Trophoblast cell (in vitro differentiated cells and primary cell): Measurements from ENCODE around the gene NCOR2.

ENCODE experiments used
- DNase-seq, 2 donors: peaks; one replicate each; pipeline ENCODE4 v3.0.0-alpha.2; 2016
- H2AFZ ChIP-seq: 2 replicates; pipeline ENCODE4 v1.6.1; 2013; ENCODE audit warnings: low read length, moderate library complexity, mild to moderate bottlenecking; ENCODE audit not compliant: insufficient read depth, poor library complexity
- H2AK5ac ChIP-seq: 2 replicates; pipeline ENCODE4 v1.6.1; 2013; ENCODE audit warnings: mild to moderate bottlenecking, low read length
- H2BK120ac ChIP-seq: 2 replicates; pipeline ENCODE4 v1.6.1; 2013; ENCODE audit warnings: low read length, mild to moderate bottlenecking, moderate library complexity; ENCODE audit not compliant: insufficient read depth, poor library complexity
- H2BK12ac ChIP-seq: 2 replicates; pipeline ENCODE4 v1.6.1; 2013; ENCODE audit warnings: mild to moderate bottlenecking, low read length, moderate library complexity
- H2BK5ac ChIP-seq: 2 replicates; pipeline ENCODE4 v1.6.1; 2013; ENCODE audit warnings: low read length, low read depth, moderate library complexity, mild to moderate bottlenecking; ENCODE audit not compliant: poor library complexity
- H3K14ac ChIP-seq: 2 replicates; pipeline ENCODE4 v1.6.1; 2013; ENCODE audit warnings: mild to moderate bottlenecking, low read length
- H3K18ac ChIP-seq: 2 replicates; pipeline ENCODE4 v1.6.1; 2013; ENCODE audit warnings: mild to moderate bottlenecking, low read length
- H3K23ac ChIP-seq: 2 replicates; pipeline ENCODE4 v1.6.1; 2013; ENCODE audit warnings: low read length
- H3K27ac ChIP-seq: 2 replicates; pipeline ENCODE4 v1.5.1; 2013; ENCODE audit warnings: low read depth, mild to moderate bottlenecking, inconsistent platforms, low read length, moderate library complexity
- H3K27me3 ChIP-seq: 2 replicates; pipeline ENCODE4 v1.6.1; 2013; ENCODE audit warnings: inconsistent platforms, mild to moderate bottlenecking, low read length, moderate library complexity; ENCODE audit not compliant: insufficient read depth
- H3K36me3 ChIP-seq, 2 experiments: 1 replicate in 1 of 2; 2 replicates in 1 of 2; pipeline ENCODE4 v1.6.1; 2013; ENCODE audit warnings: low read length in 2 of 2, mild to moderate bottlenecking in 2 of 2, moderate library complexity in 1 of 2; ENCODE audit not compliant: insufficient read depth in 2 of 2, control insufficient read depth in 1 of 2
- H3K4ac ChIP-seq: 2 replicates; pipeline ENCODE4 v1.6.1; 2013; ENCODE audit warnings: low read depth, mild to moderate bottlenecking, low read length, moderate library complexity
- H3K4me1 ChIP-seq, 2 experiments: 1 replicate in 1 of 2; 2 replicates in 1 of 2; pipeline ENCODE4 v1.6.1; 2013; ENCODE audit warnings: low read length in 2 of 2, mild to moderate bottlenecking in 2 of 2, moderate library complexity in 1 of 2; ENCODE audit not compliant: insufficient read depth in 2 of 2, control insufficient read depth in 1 of 2
- H3K4me2 ChIP-seq: 2 replicates; pipeline ENCODE4 v1.6.1; 2013; ENCODE audit warnings: inconsistent platforms, mild to moderate bottlenecking, low read length, moderate library complexity
- H3K4me3 ChIP-seq: 2 replicates; pipeline ENCODE4 v1.5.1; 2013; ENCODE audit warnings: mild to moderate bottlenecking, low read depth, low read length, inconsistent platforms
- H3K79me1 ChIP-seq: one replicate; pipeline ENCODE4 v1.6.1; 2013; ENCODE audit warnings: low read length
- H3K79me2 ChIP-seq: 2 replicates; pipeline ENCODE4 v1.6.1; 2013; ENCODE audit warnings: low read length, mild to moderate bottlenecking; ENCODE audit not compliant: control insufficient read depth, insufficient read depth, poor library complexity
- H3K9ac ChIP-seq: 2 replicates; pipeline ENCODE4 v1.6.1; 2013; ENCODE audit warnings: mild to moderate bottlenecking, low read length
- H3K9me3 ChIP-seq: 2 replicates; pipeline ENCODE4 v1.6.1; 2013; ENCODE audit warnings: low read depth, mild to moderate bottlenecking, control low read depth, inconsistent platforms, low read length; ENCODE audit not compliant: insufficient read depth
- H4K12ac ChIP-seq: 2 replicates; pipeline ENCODE4 v1.6.1; 2013; ENCODE audit warnings: low read depth, mild to moderate bottlenecking, low read length, moderate library complexity
- H4K8ac ChIP-seq: 2 replicates; pipeline ENCODE4 v1.6.1; 2013; ENCODE audit warnings: low read depth, mild to moderate bottlenecking, low read length, moderate library complexity
- H4K91ac ChIP-seq: one replicate; pipeline ENCODE4 v1.6.1; 2013; ENCODE audit warnings: low read depth, mild to moderate bottlenecking, low read length, moderate library complexity
- WGBS: extraction: QIAGEN DNeasy Blood & Tissue Kit; methylation state at CpG from one replicate; pipeline ENCODE4 v1.1.7; 2013; ENCODE audit warnings: missing lambda C conversion rate; ENCODE audit not compliant: insufficient read length, insufficient coverage; ENCODE audit errors: extremely low coverage; 5-methylcytosine and 5-hydroxymethylcytosine counted together

The NCOR2 gene

DNA sequence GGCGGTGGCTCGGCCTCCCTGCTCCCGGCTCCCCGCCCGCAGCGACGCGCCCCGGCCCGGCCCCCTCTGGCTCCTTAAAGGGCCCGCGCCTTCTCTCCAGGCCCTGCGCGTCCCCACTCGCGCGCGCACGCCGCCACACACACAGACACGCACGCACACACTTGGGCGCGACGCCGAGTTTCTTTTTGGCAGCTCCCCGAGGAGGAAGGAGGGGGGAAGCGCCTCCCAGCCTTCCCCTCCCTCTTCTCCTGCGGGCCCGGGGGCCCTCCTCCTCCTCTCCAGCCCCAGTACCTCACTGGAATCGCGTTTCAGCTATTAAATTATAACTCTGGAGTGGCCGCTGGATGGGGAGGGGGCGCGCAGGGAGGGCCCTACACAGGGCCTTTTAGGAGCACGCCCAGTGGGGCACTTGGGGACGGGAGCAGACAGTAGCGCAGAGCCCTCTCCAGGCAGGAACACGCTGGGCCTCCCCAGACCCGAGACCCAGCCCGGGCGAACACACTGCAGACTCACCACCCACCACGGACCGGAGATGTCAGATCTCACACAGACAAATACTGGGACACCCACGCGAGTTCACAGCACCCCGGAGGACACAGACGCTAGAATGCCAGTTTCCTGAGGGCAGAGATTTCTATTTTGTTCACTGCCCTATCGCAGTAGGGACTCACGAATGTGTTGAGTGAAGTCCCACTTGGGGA is 411 bp upstream of the NCOR2 start:
- Histone ChIP-seq H3K79me1 (peaks cover 26% of the 10 kb centered on the region), H2BK5ac (peak overlapping the region; percentile 81), H4K12ac (peak overlapping the region; percentile 50), H3K79me2 (peaks cover 37% of the 10 kb centered on the region), H2BK120ac (peak overlapping the region; percentile 70), H3K23ac (no peak overlapping the region), H3K36me3 (no peaks in the 10 kb centered on the region), H3K4me2 (peak overlapping the region; percentile 82), H3K9me3 (no peaks in the 10 kb centered on the region), H3K9ac (no peak overlapping the region), H2AK5ac (no peak overlapping the region), H3K18ac (peak overlapping the region; percentile 78), H4K8ac (peak overlapping the region; percentile 76), H4K91ac (peak overlapping the region; percentile 79), H3K27me3 (no peaks in the 10 kb centered on the region), H3K4me1 (peaks cover 28 to 33% of the 10 kb centered on the region in 2 experiments), H3K4ac (no peak overlapping the region), H3K27ac (peak overlapping the region; percentile 62), H3K4me3 (peak overlapping the region; percentile 62), H2AFZ (peak overlapping the region; percentile 82), H2BK12ac (peak overlapping the region; percentile 67), H3K14ac (peak overlapping the region; percentile 78)
- WGBS, result no CpG with 5 or more reads among the region's 50 CpGs
- DNase-seq, result peak; percentile 57 to 72

DNA sequence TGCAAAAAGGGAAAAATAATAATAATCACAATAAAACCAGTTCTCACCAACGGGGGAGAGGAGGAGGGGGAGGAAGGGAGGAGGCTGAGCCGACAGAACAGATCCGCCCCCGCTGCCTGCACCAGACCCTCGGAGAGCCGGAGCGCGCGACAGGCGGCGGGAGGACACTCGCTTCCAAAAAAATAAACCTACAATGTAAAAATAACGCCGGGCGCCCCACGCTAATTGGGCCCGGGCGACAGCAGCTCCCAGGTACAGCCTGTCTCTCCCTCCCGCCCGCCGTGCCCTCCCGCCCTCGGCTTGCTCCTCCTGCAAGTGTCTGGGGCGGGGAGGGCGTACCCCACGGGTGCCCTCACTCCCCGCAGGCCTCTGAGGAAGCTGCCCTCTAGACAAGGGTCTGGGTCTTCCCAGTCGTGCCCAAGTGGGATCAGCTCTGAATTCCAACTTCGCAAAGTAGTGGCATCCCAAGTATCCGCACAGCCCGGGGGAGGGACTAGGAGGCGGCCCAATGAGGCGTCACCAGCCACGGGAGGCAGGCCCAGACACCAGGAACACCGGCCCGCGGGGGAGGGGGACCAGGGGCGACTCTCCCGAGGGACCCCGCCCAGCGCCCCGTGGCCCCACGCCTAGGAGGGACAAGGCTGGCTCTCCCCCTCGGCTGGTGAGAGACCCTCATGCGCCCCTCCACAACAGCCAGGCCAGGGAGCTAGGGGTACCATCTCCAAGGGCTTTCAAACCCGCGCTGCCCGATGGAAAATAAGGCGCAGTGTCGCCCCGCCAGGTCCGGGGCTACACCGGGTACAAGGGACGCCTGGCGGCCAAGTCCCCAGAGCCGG is 1.0 kb downstream of the NCOR2 start:
- Histone ChIP-seq H2BK5ac (peak overlapping the region; percentile 97), H4K12ac (peak overlapping the region; percentile 2), H3K27ac (peak overlapping the region; percentile 90), H3K79me2 (peaks cover 43% of the 10 kb centered on the region), H3K4me2 (peak overlapping the region; percentile 79), H3K4me3 (peak overlapping the region; percentile 92), H3K27me3 (no peaks in the 10 kb centered on the region), H3K14ac (peak overlapping the region; percentile 97), H2BK120ac (peak overlapping the region; percentile 99), H3K4me1 (peaks cover 30 to 35% of the 10 kb centered on the region in 2 experiments), H3K18ac (peak overlapping the region; percentile 99), H3K23ac (no peak overlapping the region), H3K36me3 (no peaks in the 10 kb centered on the region), H4K91ac (peak overlapping the region; percentile 95), H3K9ac (peak overlapping the region; percentile 86), H2BK12ac (peak overlapping the region; percentile 74), H4K8ac (peak overlapping the region; percentile 84), H3K9me3 (no peaks in the 10 kb centered on the region), H3K4ac (peak overlapping the region; percentile 78), H2AK5ac (peak overlapping the region; percentile 90), H2AFZ (peak overlapping the region; percentile 77), H3K79me1 (peaks cover 26% of the 10 kb centered on the region)
- peak; percentile 77 to 82 for DNase-seq
- no CpG with 5 or more reads among the region's 56 CpGs for WGBS

DNA sequence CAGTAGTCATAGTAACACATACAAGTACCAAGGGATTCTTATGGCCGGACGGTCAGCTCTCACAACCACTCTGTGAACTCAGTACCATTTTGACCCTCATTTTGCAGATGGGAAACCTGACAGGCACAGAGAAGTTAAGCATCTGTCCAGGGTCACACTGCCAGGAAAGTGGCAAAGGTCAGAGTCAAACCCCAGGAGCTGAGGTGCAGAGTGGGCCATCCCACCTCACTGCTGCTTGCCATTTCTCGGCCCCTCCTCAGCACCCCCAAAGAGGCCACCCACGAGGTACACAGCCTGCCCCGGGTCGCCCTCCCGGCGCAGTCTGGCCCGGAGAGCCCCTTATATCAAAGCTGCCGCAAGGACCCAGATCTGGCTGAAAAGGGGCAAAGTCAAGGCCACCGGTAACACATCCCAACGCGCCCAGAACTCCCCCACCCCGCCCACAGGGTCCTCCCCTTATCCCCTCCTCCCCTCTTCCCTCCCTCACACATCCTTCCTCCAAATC is 1.7 kb downstream of the NCOR2 start:
- Histone ChIP-seq H3K79me1 (peaks cover 26% of the 10 kb centered on the region), H4K91ac (no peak overlapping the region), H3K9me3 (no peaks in the 10 kb centered on the region), H4K8ac (no peak overlapping the region), H2AFZ (no peak overlapping the region), H3K9ac (peak overlapping the region; percentile 50), H2BK5ac (no peak overlapping the region), H3K36me3 (no peaks in the 10 kb centered on the region), H2AK5ac (peak overlapping the region; percentile 60), H3K4me2 (peak overlapping the region; percentile 79), H3K27ac (no peak overlapping the region), H3K23ac (no peak overlapping the region), H3K27me3 (no peaks in the 10 kb centered on the region), H3K14ac (no peak overlapping the region), H3K4me1 (peaks cover 32 to 39% of the 10 kb centered on the region in 2 experiments), H3K79me2 (peaks cover 48% of the 10 kb centered on the region), H4K12ac (no peak overlapping the region), H2BK120ac (no peak overlapping the region), H3K4ac (peak overlapping the region; percentile 78), H2BK12ac (no peak overlapping the region), H3K4me3 (peak overlapping the region; percentile 92), H3K18ac (peak overlapping the region; percentile 77)
- DNase-seq, result no peak
- no CpG with 5 or more reads among the region's 14 CpGs for WGBS

DNA sequence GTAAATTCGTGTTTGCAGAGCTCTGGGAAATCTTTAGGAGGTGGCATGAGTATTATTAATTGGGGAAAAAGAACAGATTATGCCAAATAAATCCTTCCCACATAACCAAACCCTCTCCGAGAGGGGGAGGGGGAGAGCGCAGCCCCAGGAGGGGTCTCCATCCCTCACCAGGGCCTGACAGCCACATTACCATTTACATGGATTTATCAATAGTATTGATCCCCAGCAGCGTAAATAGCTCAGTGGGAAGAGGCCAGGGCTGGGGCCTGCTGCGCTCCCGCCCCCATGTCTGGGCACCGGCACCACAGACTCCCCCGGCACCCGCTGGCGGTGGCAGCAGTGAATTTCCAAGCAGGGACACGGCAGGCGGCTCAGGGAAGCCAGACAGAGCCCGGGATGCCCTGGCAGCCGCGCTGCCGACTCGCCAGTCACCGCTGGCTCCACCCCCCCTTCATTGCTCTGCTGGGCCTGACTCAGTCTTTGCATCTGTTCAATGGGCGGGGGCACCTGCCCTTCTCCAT is 2.4 kb downstream of the NCOR2 start:
- DNase-seq, result no peak
- H4K91ac ChIP-seq, result no peak overlapping the region
- peak overlapping the region; percentile 56 for H2BK12ac ChIP-seq
- no peaks in the 10 kb centered on the region for H3K27me3 ChIP-seq
- no CpG with 5 or more reads among the region's 19 CpGs for WGBS
- no peak overlapping the region for H3K4me3 ChIP-seq
- peaks cover 49% of the 10 kb centered on the region for H3K79me2 ChIP-seq
- no peak overlapping the region for H2AK5ac ChIP-seq
- no peak overlapping the region for H3K27ac ChIP-seq
- H3K79me1 ChIP-seq, result peaks cover 26% of the 10 kb centered on the region
- no peaks in the 10 kb centered on the region for H3K36me3 ChIP-seq
- H4K12ac ChIP-seq, result no peak overlapping the region
- no peak overlapping the region for H3K23ac ChIP-seq
- H2AFZ ChIP-seq, result no peak overlapping the region
- no peak overlapping the region for H4K8ac ChIP-seq
- no peak overlapping the region for H3K14ac ChIP-seq
- no peak overlapping the region for H2BK5ac ChIP-seq
- H3K4me1 ChIP-seq, result peaks cover 32 to 41% of the 10 kb centered on the region in 2 experiments
- H3K9me3 ChIP-seq, result no peaks in the 10 kb centered on the region
- H3K4me2 ChIP-seq, result no peak overlapping the region
- no peak overlapping the region for H3K9ac ChIP-seq
- peak overlapping the region; percentile 58 for H3K18ac ChIP-seq
- H2BK120ac ChIP-seq, result no peak overlapping the region
- H3K4ac ChIP-seq, result peak overlapping the region; percentile 100
